OCI-LY1 (cell line): Measurements from ENCODE around the gene SLC8A1.

Source experiments
- EZH2 ChIP-seq: fragments of 200-600 bp; sonication (generic), shearing (Covaris generic); IDR thresholded peaks from 2 replicates; pipeline ENCODE4 v1.8.0; 2017; ENCODE audit warnings: borderline replicate concordance, mixed run types, mild to moderate bottlenecking, antibody characterized with exemption, low read length, moderate library complexity, mixed read lengths
- TF ChIP-seq, protein P1 (sequence below): fragments of 200-600 bp; sonication (generic), shearing (Covaris generic); IDR thresholded peaks from 2 replicates; pipeline ENCODE4 v1.5.1; 2017; ENCODE audit warnings: mild to moderate bottlenecking, antibody characterized with exemption, low read length, moderate library complexity, mixed read lengths

- TF ChIP-seq, protein P1, sequence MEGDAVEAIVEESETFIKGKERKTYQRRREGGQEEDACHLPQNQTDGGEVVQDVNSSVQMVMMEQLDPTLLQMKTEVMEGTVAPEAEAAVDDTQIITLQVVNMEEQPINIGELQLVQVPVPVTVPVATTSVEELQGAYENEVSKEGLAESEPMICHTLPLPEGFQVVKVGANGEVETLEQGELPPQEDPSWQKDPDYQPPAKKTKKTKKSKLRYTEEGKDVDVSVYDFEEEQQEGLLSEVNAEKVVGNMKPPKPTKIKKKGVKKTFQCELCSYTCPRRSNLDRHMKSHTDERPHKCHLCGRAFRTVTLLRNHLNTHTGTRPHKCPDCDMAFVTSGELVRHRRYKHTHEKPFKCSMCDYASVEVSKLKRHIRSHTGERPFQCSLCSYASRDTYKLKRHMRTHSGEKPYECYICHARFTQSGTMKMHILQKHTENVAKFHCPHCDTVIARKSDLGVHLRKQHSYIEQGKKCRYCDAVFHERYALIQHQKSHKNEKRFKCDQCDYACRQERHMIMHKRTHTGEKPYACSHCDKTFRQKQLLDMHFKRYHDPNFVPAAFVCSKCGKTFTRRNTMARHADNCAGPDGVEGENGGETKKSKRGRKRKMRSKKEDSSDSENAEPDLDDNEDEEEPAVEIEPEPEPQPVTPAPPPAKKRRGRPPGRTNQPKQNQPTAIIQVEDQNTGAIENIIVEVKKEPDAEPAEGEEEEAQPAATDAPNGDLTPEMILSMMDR: no peak
- no peak for TF ChIP-seq EZH2
Measured at GRCh38 chr2:40359811-40360210, 92.1 kb downstream of the SLC8A1 start.
